Nucleus accumbens (tissue), 56 donors: ENCODE results near the gene HSF2BP.
"Not testable (repeated sequence)": the region's sequence is repeated elsewhere in the genome, so short reads cannot be mapped to it uniquely, and the experiment has no call there.

Experiments
- DNase-seq, 56 donors: peaks; one replicate each; lab custom pipeline; 2025; lab: John Stamatoyannopoulos, UW

The HSF2BP gene

GRCh38 chr21:43485016-43485415 lies 174.3 kb downstream of the HSF2BP start:
- DNase-seq: not testable (repeated sequence)

- not testable (repeated sequence) for DNase-seq
Observed at GRCh38 chr21:43479197-43479596, 180.1 kb downstream of the HSF2BP start.
